CD4-positive, alpha-beta T cell treated with Interleukin-12 subunit alpha and Interleukin-12 subunit beta, for 1 hour (primary cell): Measurements from ENCODE around the gene CCDC178.
"Not testable (repeated sequence)": the region's sequence is repeated elsewhere in the genome, so short reads cannot be mapped to it uniquely, and the experiment has no call there.

Source experiments
- DNase-seq: peaks from one replicate; pipeline ENCODE4 v3.0.0-alpha.2; 2020

Gene CCDC178

DNA sequence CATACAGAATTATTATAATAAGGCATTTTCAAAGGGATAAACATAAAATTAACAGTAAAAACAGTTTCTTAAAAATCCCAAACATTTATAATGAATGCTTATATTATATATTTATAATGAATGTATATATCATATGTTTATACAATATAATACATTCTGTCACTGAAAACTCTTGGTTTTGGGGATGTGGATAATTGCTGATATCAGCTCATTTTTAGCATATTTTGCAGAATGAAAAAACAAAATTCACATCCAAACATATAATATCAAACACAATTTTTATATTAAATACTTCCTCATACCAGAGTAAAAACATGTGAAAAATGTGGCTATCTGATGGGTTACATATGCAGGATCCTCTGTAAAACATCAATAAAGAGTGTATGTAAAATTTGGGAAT, 465.0 kb downstream of the CCDC178 start:
- DNase-seq: no peak

DNA sequence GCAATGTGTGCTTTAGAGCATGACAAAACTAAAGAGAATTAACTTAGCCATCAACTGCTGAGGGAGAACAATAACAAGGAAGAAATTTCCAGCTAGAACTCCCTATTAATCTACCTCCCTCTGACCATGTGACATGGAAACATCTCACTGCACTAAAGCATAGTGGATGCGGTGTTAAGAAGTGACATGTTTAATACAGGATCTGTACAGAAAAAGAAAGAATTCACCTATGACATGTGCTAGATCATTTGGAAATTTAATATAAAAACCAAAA, 465.4 kb downstream of the CCDC178 start:
- no peak for DNase-seq

DNA sequence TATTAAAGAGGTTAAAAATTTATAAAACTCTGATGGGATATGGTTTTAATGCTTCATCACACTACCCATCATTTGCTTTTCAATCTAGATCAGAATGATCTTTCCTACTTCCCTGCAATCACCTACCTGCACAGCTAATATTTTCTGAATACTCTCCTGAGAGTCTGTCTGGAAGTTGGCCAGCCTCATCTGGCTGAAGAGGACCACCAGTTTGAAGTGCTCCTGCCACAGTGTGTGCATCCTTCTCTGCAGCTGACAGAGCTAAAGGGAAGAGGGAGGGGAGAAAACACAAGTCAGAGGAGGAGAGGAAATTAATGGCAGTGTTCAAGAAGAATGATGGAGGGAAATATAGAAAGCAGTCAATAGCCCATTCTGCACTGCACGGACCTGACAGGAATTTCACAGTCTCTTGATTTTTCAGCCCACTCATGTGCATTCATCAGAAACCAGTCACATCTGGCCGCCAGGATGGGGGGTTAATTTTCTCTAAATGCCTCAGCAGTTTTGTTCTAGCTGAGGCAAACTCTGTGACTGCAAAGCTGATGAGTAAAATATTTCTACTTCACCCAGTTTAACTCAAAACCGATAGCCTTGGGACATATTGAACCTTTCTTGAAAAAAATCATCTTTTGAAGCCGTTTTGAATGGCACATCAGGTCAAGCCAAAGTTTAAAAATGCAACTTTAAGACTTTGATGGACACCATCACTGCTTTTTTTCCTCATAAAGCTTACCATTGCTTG, 465.9 kb downstream of the CCDC178 start:
- no peak for DNase-seq

DNA sequence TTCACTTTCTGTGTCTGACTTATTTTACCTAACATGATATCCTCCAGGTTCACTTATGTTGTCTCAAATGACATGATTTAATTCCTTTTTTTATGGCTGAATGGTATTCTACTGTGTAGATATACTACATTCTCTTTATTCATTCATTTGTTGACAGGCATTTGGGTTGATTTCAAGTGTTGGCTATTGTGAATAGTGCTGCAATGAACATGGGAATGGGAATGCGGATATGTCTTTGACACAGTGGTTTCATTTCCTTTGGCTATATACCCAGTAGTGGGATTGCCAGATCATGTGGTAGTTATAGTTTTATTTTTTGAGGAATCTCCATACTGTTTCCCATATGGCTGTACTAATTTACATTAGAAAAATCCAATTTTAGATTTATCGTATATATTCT, 472.3 kb downstream of the CCDC178 start:
- no peak for DNase-seq

DNA sequence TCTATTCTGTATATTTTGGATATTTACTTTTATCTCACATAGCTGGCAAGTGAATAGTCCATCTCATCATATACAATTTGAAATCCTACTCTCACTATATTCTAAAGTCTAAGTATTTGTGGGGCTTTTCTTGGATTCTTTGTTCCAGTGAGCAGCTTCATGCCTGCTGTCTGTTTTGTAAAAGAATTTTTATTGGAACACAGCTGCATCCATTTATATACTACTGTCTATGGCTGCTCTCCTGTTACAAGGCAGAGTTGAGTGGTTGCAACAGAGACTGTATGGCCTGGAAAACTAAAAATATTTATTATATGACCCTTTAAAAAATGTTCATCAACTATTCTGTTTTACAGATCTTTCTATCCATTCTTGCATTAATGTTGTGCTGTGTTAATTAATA, 474.4 kb downstream of the CCDC178 start:
- DNase-seq: no peak

DNA sequence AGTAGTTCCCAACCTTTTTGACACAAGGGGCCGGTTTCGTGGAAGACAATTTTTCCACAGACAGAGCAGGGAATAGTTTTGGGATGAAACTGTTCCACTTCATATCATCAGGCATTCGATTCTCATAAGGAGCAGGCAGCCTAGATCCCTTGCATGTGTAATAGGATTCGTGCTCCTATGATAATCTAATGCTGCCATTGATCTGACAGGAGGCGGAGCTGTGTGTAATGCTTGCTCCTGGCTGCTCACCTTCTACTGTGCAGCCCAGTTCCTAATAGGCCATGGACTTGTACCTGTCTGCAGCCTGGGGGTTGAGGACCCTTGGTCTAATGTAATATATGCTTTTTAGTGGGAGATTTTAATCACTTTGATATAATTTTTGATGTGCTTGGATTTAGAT, 479.0 kb downstream of the CCDC178 start:
- no peak for DNase-seq

DNA sequence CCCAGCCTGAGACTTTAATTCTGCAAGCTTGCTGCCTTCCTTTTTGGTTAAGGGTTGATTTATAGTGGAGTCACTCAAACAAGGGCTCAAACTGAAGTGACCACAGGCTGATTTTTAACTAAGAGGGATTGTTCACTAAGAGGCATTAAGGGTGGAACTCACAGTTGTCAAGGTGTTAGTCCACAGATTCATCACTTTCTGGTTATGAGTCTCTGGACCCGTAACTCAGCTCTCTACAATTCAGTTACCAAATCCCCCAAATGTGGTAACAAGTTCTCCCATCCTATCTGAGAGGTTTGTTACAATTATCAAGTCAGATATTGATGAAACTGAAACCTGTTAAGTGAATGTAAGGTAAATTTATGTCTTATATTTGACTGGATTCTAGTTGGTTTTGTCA, 481.8 kb downstream of the CCDC178 start:
- DNase-seq: no peak

DNA sequence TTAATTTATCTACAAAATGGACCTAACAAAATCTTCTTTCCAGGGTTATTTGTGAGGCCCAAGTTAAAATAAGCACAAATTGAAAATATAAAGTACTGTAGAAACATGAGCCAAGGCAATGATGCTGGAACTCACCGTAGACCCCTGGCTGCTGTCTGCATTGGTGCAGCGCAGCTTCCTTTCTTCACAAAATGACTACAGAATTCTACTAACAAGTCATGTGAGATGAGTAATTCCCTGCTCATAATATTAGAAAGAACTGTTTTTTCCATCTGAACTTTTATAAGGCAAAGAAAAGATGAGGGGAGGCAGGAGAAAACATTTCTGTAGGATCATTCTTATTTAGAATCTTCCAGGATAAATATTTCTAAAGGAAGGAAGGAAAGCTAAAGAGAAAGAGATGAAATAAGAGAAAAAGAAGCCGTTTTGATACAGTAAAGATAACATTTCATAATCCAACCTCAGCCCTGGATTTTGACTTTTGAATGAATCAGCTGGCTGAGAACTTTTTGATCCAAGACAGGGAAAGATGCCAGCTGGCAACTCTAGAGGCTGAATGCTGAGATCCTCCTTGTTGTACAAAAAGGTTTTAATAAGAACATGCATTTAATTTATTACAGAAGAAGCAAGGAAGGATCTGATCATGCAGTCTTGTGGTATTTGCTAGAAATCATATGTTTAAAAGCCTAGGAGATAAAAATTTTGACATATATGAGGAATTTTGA, 483.8 kb downstream of the CCDC178 start:
- no peak for DNase-seq

DNA sequence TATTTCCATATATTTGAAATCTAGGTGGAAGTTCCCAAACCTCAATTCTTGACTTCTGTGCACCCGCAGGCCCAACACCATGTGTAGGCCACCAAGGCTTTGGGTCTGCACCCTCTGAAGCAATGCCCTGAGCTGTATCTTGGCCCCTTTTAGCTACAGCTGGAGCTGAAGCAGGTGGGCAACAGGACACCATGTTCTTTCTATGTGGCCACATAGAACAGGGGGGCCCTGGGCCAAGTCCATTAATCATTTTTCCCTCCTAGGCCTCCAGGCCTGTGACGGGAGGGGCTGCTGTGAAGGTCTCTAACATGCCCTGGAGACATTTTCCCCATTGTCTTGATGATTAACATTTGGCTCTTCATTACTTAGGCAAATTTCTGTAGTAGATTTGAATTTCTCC, 488.2 kb downstream of the CCDC178 start:
- not testable (repeated sequence) for DNase-seq

DNA sequence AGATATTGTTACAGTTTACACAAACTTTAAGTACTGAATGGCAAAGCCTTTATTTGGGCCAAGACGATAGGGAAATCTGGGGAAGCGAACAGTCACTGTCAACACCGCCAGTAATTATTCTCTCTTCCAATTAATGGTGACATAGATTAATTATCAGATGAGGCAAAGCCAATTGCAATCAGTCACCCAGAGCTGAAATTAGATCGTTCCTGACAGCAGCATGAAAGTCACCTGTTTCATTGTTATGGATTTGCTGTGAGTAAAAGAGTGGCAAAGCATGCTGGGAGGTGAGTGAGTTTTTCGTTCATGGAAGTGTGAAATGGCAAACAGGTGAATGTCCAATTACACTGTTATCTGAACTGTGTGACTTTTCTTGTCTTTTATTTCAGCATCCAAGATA, 502.9 kb downstream of the CCDC178 start:
- DNase-seq: no peak

DNA sequence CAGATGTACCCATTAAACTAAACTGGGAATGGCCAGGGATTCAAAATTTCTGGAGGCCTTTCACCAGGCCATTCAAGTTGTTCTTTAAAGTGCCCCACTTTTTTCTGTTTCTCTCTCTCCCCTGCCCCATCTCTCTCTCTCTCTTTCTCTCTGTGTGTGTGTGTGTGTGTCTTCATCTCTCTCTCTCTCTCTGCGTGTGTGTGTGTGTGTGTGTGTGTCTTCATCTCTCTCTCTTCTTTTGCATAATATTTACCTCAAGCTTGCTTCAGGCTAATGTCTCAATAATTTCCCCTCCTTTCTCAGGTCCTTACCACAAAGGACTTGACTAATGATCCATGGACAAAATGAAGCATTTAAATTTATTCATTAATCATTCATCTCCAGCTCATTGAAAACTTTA, 503.5 kb downstream of the CCDC178 start:
- no peak for DNase-seq

DNA sequence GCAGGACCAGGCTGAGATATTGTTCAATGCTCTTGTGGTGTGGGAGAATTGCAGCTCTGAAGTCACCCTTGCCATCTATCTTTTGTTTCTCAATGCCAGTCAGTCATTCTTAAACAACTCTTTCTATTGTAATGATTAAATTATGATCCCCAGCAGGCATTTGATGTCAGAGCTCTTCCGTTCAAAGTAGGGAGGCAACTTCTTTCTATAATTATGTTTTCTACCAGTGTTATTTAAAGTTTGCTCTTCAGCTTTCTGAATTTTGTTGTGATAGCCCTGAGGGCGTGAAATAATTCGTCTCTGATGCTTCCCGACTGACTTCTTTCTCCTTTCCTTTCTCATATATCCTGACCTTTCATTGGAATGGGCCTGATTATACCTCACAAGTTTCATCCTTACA, 506.3 kb downstream of the CCDC178 start:
- DNase-seq: no peak

DNA sequence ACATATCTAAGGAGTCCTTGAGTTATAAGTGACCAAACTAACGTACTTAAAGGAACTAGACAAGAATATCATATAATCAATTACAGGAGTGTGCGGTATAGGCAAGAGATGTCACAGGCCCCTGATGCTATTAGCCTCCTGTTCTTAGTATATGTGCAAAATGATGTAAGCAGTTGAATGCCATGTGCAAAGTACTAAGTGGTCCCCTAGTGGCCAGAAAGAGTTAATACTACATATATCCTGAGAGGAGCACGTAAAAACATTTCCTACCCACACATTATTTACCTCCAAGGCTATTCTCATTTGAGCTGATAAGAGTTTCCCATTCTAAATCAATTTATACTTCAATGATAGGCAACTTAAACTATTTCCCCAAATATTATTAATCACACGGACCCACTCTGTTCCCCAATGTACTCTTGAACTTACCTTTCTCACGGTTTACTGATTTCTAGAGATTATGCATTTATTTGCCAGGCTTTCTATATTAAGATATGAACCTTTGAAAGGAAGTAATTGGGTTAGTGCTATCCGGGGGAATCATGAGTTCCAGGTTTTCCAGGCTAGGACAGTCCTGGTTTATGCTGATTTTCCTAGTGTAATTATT, 509.7 kb downstream of the CCDC178 start:
- DNase-seq: no peak

DNA sequence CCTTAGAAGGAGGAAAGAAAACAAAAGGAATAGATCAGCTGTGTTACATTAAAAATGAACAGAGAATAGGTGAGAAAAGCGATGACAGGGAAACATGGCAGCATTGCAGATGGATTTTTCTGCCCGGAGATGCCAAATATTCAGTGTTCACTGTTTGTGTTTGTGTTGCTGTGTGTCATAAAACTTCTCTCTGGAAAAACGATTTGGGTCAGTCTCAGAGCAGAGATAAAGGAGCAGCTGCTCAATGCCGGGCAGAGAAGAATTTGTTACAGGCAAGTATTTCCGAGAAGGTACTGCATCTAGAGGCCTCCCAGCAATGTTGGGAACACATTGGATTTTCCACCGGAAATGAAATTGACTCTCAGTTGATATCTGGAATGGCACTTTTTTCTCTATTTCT, 511.3 kb downstream of the CCDC178 start:
- DNase-seq: no peak

DNA sequence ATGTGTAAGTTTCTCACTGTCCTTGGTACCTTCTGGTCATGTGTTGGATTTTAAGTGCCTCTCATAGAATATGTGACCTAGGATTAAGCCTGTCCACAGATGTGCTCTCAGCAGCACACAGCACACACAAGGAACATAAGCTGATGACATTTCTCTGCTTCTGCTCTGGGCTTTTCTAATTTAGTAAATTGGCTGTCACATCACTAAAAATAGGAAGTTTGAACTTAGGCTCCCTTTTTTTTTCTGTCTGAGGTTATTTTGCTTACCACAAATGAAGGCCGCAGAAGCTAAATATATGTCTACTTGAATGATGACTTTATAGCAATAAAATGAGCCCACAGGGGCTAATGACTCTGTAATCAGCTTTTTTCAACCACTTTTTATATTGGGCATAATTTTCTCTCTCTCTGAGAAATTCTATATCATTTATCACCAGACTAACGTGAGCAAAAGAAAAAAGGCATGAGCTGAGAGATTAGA, 517.5 kb downstream of the CCDC178 start:
- DNase-seq: no peak

DNA sequence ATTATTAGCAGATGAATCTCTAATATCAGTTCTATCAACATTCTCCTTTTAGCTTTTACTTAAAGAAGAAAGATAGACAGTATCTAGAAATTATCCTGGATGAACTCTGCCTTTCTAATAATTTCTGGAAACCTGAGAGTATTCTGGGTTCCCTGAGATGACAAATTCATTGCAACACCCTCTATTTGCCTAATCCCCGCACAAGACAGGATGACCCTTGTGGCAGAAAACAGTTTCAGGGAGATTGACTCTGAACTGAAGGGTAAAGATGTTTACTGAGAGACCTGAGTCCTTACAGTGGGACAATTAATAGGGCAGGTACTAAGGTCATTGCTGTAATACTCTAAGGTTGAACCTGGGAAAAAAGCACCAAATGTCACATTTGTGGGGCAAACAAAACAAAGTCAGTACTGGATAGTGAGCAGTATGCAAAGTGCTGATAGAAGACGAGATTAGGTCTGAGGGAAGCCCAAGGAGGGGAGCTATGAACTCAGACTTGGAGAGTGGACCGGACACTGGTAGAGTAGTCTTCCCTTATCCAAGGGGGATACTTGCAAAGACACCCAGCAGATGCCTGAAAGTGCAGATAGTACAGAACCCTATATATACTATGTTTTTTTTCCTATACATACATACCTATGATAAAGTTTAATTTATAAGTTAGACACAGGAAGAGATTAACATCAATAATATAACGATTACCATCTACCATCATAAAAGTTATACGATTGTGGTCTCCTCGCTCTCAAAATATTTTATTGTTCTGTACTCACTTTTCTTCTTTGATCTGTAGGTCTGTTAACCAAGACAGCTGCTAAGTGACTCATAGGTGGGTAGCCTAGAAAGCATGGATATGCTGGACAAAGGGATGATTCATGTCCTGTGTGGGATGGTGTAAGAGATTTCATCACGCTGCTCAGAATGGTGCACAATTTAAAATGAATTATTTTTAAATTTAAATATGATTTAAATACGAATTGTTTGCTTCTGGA, 519.4 kb downstream of the CCDC178 start:
- DNase-seq: no peak

DNA sequence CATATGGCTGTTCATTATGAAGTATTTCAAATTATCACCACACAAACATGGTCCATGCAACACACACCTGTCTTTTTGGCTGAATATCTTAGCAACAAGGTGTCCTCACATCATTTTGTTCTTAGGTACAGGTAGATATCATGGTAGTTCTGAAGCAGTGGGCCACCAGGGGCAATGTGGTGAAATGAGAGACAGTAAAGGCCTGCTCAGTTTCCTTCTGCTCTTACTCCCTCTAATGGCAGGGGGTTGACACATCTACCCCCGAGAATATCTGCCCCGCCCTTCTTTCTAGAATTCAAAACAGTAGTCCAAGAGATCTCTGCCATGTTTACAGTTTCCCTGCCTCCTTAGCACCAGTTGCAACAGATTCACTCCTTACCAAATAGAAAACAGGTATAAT, 520.7 kb downstream of the CCDC178 start:
- no peak for DNase-seq

DNA sequence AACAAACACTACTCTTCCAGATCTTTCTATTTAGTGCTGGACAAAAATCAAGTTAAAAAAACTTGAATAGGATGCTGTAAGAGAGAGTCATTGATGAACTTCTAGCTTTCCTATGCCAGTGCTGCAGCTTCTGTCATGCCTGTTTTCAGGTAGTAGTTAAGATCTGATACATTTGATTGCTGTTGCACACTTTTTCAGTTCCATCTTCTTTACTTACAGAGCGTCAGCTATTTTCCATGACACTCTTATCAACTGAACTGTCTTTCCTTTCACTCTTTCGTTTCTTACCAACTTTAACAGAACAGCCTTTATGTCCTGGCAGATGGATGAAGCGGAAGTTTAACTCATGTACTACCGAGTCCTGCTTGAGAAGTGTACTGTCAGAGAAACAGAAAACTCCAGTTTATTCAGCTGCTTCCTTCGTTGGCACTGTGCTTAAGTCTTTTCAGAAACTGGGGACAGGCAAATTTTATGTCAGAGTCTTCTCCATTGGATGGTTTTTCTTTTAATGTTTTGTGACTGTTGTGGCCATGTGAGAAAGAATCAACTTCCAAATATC, 521.8 kb downstream of the CCDC178 start:
- DNase-seq: no peak

DNA sequence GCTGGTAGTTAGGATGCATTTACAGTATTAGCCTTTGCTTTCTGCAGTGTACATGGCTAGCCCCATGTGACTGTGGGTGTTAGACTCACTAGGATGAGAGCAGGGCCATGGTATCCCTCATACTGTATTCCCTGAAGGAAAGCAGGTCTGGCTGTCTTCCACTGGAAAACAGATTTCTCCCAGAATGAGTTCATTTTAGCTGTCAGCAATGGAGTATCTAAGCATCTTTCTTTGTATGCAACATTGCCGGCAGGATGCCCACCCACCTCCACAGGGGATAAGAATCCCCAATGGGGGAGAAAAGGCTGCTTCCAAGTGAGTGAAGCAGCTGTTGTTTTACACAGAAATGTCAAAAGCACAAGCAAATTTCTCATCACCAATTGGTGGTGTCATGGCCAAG, 525.0 kb downstream of the CCDC178 start:
- no peak for DNase-seq

DNA sequence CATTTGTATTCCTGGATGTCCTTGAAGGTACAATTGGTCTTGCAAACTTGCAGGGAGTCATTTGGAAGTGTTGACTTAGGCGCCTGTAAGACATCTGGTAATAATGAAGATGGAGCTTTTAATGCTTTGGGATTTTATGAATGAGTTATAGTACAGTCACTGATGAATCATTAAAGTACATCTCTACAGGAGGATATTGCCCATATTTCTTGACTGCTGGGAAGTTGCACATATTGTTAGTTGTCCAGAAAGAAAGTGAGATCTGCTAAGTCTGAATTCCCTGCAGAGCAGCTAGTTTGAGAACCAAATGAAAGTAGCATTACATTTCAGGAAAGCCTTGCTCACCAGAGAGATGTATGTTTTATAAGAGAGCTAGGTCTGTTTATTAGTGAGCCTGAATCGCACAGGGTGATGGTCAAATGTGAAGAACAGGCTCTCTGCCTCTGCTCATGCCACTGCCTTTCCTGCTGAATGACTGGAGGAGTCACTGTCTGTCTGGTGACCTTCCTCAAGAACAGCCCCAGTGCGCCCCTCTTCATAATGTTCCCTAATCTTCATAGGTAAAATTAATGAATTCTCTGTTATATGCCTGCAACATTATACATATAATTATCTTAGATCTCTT, 528.7 kb downstream of the CCDC178 start:
- no peak for DNase-seq

DNA sequence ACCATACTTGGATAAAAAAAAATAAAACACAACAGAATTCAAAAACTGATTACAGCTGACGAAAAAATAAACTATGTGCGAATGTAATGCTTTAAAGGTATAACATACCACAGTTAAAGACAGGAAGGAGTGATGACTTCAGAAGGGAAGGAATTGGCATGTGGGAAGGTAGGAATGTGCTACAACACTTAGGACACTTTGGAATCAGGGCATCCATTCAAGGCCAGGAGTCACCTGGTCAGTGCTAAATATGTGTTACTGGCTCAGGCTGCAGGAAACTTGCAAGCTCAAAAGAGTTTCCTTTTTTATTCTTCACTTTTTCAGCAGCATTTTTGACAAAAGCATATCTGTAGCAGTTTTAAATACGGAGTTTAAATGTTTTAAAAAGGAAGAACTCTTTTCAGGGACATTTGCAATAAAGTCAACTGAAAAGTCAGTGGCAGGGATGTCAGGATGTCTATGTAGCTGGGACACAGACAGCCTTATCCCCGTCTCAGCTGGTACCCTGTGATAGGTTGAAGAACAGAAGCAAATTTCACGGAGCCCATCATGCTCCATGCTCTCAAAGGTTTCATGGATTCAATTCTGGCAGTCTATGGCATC, 529.7 kb downstream of the CCDC178 start:
- no peak for DNase-seq
